ENCODE results near the gene C2orf92.

- TF ChIP-seq, protein P1, sequence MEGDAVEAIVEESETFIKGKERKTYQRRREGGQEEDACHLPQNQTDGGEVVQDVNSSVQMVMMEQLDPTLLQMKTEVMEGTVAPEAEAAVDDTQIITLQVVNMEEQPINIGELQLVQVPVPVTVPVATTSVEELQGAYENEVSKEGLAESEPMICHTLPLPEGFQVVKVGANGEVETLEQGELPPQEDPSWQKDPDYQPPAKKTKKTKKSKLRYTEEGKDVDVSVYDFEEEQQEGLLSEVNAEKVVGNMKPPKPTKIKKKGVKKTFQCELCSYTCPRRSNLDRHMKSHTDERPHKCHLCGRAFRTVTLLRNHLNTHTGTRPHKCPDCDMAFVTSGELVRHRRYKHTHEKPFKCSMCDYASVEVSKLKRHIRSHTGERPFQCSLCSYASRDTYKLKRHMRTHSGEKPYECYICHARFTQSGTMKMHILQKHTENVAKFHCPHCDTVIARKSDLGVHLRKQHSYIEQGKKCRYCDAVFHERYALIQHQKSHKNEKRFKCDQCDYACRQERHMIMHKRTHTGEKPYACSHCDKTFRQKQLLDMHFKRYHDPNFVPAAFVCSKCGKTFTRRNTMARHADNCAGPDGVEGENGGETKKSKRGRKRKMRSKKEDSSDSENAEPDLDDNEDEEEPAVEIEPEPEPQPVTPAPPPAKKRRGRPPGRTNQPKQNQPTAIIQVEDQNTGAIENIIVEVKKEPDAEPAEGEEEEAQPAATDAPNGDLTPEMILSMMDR (IDR thresholded peaks at IDR 0.05), result no peak
- TF ChIP-seq POLR2A (IDR thresholded peaks at IDR 0.05), result no peak
Observed at GRCh38 chr2:97745474-97746174, 76.1 kb downstream of the C2orf92 start.
